GDM1 (cell line): Measurements from ENCODE around the gene ERBB3.
"Not testable (repeated sequence)": the region's sequence is repeated elsewhere in the genome, so short reads cannot be mapped to it uniquely, and the experiment has no call there.

ENCODE experiments used
- DNase-seq: peaks from one replicate; lab custom pipeline; 2025; lab: John Stamatoyannopoulos, UW

ERBB3 gene

DNA sequence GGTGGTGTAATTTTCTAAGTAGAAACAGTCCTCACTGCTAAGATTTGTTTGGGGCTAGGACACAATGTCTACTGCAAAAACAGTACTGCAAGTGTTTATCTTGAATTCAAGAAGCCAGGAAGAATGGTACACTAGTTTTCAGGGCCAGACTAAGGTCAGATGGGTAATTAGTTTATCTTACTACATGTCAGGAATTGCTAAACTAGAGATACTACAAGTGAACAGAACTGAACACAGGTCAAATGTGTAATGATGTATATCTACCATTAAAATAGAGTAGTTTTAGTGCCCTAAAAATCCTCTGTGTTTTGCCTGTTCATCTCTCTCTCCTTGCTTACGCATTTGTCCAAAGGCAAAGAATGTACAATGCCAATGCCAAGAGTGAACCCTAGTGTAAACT, 34.1 kb downstream of the ERBB3 start:
- no peak for DNase-seq

DNA sequence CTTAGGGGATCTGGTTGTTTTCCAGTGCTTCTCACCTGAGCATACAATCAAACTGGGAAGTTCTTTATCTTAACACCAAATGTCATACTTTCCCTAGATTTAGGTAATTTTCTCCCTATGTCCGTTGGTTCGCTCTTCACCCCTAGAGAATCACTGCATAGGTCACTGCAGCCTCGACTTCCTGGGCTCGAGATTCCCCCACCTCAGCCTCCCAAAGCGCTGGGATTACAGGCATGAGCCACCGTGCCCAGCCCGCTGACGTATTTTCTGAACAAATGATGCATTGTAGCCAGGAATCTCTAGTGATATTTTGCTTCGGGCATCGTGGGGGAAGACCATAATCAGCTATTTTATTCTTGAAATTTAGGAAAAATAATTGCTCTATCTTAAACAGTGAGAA, 35.4 kb downstream of the ERBB3 start:
- DNase-seq = no peak

DNA sequence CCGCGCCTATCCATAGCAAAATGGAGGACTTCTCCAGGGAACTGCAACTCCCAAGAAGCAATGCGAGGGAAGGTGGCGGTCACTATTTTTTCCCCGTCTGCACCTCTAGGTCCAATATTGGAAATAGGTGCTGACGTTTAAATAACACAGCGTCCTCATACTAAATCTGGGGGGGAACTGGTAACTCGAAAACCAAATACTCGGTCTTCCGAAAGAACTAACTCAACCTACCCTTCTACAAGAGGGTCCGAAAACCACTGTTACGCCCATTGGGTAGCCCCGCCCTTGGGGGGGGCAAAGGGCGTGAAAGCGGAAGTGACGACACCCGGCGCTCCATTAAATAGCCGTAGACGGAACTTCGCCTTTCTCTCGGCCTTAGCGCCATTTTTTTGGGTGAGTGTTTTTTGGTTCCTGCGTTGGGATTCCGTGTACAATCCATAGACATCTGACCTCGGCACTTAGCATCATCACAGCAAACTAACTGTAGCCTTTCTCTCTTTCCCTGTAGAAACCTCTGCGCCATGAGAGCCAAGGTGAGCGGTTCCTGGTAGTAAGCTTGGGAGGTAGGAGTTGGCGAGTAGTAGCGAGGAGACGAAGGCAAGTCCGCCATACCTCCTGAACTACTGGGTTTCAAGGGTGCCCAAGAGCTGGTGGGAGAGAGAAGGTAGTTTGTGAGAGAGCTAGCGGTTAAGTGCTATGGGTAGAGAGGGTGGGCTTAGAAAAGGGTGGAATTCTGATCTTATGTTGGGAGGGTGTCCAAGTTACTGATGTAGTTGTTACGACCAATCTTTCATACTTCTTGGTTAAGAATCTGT, 36.5 kb downstream of the ERBB3 start, which contains the start of gene RPL41:
TSS of gene RPL41 (plus strand) at position 367 of the 815 bp plus-strand sequence.
- peak; percentile 84 for DNase-seq

DNA sequence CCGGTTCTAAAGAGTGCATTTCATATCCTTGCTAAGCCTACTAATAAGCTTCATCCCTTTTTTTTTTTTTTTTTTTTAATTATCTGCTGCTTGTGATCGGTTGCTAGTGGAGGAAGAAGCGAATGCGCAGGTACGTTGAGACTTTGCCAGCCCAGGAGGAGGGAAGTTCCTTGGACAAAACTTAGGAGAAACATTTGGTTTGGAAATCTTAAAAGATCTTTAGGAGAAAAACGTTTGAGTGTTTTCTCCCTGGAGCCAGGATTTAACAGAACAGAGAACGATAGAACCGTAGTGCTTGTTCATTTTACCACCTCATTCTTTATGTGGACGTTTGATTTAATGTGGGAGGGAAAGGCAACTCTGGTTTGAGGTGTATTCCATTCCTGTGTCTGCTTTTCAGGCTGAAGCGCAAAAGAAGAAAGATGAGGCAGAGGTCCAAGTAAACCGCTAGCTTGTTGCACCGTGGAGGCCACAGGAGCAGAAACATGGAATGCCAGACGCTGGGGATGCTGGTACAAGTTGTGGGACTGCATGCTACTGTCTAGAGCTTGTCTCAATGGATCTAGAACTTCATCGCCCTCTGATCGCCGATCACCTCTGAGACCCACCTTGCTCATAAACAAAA, 37.2 kb downstream of the ERBB3 start:
- not testable (repeated sequence) for DNase-seq

DNA sequence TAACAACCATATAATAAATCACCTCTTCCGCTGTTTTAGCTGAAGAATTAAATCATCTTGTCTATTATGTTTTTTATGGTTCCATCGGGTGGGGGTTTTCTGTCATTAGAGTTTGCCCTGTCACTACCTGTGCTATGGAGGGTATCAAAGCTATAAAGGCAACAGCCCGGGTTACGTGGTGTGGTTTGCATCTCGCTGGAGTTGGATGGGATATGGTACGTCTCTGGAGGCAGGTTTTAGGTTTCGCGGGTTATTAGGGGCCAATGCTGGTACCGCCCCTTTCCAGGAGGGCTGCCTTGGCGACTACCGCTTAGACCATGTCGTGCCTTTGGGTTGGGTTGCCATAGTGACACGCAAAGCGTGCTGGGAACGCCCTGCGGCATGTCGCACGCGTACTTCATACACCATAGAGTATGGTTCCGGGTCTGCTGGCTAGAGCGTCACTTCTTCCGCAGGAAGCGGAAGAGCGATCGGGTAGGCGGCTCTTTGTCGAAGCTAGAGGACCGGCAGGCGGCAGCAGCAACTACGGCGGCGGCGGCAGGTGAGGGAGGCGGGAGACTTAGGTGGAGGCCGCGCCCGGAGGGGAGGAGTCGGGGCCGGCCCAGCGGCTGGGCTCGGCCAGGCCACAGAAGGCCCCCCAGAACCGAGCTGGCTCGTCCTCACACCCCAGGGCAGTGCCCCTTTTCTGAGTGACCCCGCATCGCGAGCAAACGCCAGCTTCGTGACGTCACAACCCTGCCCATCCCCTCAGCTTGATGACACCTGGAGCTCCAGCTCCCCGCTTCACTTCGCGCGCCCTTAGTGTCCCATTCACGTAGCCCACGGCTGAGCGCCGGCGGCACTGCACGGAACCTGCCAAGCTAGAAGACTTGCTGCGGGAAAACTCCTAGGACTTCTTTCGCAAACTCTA, 38.1 kb downstream of the ERBB3 start, which contains the start of gene ZC3H10:
TSS of gene ZC3H10 (plus strand) at position 489 of the 910 bp plus-strand sequence. CDS start 2,297 bp downstream, outside the sequence.
- DNase-seq = peak; percentile 99

DNA sequence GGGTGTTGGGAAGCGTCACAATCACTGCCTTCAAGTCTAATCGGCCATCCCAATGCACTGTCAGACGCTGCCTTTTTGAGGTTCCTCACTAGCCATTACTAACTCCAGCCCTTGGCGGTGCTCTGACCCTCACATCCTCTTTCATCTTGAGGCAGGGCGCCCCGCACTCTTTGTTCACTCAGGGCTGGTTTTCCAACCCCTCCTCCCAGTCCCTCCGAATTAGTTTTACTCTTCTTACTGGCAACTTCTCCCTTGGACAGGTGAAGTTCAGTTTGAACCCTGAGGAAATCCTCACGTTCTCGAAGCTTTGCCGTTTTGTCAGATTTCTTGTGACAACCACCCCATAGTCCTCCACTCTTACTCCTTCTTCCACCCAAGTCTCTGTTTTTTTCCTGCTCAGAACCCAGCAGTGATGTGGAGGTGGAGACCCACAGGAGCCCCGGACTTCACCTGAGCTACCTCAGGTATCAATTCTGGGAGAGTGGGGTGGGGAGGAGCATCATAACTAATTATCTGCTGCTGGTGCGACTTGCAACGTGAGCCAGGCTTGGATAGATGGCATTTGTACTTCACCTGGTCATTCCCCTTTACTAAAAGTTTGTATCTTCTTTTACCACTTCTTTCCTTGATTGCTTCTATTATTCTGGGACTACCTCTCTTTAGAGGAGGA, 38.9 kb downstream of the ERBB3 start:
- no peak for DNase-seq

DNA sequence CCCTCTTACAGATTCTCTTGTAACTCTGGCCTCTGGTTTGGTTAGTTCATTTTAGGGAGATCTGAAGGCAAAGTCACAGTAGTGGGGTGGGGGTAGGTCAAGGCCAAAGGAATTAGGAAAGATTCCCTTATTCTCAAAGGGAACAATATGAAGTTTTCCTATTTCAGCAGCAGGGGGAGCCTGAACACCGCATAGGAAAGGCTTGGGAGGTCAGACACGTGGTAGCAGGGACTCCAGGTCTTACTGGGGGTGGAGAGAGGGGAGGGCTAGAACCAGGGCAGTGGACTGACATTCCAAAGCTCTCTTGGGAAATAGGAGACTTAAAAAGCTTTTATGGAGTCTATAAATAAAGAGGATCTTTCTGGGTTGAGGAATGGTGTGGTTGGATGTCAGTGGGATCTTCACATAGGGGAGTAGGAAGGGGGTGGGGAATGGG, 39.4 kb downstream of the ERBB3 start:
- peak; percentile 72 for DNase-seq

DNA sequence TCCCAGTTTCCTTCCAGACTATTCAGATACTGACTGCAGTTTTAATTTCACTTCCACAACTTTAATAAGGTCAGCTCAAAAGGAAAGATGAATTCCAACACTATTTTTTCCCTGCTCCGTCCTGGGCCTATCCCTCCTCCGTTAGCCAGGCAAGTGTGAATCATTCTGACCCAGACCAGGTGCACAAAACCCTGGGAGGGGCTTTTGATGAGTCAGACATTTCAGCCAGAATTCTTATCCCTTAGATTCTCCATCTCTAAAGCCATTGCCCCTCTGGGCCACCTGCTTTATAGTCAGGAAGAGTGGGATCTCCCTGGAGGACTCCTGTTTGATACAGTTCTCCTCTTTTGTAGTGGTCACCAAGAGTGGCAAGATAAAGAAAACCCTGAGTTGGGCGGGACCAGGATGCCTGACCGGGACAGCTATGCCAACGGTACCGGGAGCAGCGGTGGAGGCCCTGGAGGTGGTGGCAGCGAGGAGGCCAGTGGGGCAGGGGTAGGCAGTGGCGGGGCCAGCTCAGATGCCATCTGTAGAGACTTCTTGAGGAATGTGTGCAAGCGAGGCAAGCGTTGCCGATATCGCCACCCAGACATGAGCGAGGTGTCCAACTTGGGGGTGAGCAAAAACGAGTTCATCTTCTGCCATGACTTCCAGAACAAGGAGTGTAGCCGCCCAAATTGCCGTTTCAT, 40.3 kb downstream of the ERBB3 start:
- no peak for DNase-seq

DNA sequence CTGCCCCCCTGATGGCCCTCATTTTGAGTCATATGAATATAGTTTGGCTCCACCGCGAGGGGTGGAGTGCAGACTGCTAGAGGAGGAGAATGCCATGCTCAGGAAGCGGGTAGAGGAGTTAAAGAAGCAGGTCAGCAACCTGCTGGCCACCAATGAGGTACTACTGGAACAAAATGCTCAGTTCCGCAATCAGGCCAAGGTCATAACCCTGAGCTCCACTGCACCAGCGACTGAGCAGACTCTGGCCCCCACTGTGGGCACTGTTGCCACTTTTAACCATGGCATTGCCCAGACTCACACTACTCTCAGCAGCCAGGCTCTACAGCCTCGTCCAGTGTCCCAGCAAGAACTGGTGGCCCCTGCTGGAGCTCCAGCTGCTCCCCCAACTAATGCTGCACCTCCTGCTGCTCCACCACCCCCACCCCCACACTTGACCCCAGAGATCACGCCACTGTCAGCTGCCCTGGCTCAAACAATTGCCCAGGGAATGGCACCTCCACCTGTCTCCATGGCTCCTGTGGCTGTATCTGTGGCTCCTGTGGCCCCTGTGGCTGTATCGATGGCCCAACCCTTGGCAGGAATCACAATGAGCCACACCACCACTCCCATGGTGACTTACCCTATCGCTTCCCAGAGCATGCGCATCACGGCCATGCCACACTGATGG, 41.4 kb downstream of the ERBB3 start:
- DNase-seq = no peak

DNA sequence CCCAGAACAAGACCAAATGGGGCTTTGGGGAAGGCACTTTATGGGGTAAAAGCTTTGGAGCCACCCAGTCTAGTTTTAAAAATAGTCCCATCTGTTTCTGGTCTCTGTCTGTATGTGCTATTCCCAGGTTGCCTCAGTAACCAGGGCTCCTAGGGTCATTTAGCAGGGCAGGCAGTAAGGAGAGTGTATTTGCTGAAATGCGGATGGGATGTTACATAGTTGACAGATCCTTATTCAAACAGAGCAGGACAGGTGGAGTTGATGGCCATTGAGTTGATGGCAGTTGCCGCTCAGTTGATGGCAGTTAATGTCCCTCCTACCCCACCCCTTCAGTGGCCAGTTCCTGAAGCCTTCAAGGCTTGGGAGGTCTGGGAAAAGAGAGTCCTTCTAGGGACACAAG, 42.7 kb downstream of the ERBB3 start:
- no peak for DNase-seq

DNA sequence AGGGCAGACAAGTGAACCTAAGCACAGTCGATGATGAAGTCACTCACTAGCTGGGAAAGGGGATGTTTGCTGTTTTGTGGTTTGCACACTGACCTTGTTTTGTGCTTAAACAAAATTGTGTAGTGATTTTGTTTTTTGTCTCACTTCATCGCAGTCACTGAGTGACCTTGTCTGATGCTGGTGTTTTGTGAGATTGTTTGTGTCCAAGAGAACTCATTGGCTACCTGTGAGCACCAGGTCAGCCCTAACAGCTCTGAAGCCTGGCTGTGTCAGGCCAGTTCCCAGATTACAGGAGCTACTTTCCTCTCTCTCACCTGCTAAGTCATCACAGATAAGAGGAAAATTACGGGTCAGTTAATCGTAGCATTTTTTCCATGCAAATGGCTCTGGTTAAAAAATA, 44.2 kb downstream of the ERBB3 start:
- no peak for DNase-seq

DNA sequence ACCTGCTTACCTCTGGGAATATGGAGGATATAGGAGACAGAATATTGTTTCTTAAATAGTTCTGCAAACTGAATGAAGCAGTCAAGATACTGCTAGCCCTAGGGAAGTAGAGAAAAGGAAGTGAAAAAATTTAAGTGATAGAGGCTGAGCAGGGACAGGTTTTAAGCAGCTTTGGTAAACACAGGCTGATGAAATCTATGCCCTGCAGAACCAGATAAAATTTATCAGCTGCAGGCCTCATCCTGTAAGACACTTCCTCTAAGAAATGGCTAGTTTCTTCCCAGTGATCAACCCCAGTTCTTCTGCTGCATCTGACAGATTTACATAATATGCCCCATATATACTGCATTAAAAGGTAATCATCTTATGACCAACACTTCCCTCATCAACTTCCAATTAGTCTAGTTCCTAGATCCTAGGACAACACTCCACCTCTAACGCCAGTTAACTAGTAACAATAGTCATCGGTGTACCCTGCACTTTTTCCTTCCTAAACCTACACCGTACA, 46.8 kb downstream of the ERBB3 start:
- peak; percentile 47 for DNase-seq

DNA sequence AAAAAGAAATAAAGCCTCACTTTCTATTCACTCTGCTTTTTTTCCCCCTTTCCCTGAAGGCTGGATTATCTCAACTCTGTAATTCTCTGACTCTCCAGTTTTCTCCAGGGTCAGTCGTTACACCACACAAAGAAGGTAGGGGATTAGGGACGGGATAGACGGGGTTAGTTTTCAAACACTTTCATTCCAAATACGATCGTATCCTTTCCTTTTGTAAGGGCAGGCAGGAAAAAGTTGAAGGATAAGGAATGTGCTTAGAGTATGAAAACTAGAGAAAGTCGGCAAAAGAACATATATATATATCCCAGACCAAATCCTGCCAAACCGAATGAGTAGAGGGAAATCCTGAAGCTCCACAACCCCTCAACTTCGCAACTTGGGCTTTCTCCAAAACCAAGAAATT, 47.5 kb downstream of the ERBB3 start:
- no peak for DNase-seq

DNA sequence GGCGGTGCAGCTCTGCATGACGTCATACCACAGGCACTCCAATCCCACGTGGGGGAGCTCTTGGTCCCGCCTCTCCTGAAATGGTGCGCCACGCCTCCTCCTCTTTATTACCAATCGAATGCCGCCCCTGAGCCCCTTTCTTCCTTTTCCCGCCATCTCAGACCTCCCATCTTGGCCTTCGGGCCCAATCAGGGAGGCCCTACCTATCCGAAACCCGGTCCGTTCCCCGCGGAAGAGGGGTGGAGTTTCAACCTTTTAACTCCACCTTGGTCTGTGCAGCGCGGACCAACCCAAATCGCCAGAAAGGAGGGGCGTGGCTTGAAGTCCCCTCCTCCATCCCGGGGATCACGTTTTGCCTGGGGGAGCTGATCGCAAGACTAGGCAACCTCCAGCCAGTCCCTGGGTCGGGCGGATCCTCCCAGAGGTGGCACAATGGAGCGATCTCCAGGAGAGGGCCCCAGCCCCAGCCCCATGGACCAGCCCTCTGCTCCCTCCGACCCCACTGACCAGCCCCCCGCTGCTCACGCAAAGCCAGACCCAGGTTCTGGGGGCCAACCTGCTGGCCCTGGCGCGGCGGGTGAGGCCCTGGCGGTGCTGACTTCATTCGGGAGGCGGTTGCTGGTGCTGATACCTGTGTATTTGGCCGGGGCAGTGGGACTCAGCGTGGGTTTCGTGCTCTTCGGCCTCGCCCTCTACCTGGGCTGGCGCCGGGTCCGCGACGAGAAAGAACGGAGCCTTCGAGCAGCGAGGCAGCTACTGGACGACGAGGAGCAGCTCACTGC, 48.1 kb downstream of the ERBB3 start, which contains the start of gene ESYT1:
TSS of gene ESYT1 (plus strand) at position 380 of the 782 bp plus-strand sequence. CDS start at position 433, 53 bp downstream.
- peak; percentile 99 for DNase-seq

DNA sequence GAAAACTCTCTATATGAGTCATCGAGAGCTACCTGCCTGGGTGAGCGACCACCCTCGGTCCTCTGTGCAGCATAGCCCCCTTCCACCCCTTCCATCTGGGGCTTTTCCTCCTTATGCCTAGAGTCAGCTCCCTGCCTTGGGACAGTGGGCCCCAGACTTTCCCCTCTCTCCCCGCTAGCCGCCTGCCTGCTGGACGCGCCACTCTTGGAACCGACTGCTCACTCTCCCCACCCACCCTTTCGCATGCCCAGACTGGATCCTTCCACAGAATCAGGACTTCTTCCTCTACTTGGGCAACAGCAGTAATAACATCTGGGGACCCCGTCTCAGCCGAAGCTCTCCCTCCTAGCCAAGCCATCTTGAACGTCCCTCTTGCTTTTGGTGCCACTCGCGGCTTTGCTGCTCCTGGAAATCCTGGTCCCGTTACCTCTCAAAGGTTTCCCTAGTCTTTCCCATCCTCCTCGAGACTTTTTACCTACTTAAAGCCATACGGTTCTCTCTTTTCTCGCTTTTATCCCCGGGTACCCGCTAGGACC, 48.8 kb downstream of the ERBB3 start:
- DNase-seq = no peak

DNA sequence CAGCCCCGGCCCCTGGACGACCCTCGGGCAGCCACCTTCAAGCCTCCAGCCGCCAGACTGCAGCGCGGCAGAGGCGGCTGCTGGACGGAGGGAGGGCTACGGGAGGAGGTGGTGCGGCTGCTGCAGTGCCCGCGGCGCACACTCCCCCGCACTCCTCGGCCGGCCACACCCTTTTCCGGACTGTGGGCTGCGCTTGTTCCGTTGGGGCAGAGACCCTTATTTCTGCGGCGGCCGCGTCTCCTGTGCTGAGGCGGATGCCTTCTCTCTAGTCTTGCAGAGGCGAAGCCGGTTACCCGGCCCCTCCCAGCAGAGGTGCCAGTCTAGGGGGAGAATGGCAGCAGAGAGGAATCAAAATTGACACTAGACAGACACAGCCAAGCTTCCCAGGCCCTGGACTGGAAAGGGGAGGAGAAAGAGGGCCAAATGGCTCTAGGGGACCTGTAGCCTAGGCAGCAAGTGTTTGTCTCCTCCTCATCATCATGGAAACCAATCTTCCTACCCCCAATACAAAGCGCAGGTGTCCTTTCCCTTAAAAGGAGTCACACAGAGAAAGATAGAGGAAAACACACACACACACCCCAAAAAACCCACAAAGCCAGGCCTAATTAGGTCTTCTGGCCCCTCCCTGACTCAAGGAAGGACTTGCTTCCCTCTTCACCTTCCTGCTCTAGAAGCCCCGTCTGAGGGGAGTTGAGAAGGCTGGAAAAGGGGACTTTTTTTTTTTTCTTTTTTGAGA, 49.4 kb downstream of the ERBB3 start:
- DNase-seq = peak; percentile 82

DNA sequence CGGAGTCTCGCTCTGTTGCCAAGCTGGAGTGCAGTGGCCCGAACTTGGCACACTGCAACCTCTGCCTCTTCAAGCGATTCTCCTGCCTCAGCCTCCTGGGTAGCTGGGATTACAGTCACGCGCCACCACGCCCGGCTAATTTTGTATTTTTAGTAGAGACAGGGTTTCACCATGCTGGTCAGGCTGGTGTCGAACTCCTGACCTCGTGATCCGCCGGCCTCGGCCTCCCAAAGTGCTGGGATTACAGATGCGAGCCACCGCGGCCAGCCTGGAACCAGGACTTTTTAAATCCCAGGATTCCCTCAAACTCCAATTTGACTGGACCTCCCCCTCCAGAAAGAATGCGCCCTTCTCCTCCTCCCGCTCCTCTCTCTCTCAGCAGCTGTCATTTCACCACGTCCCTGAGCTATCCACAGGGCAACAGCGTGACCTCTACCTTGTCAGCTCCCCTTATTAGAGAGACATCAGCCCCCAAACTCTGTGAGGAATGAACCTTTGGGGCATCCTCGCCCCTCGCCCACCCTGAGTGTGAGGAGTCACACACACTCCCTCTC, 50.1 kb downstream of the ERBB3 start:
- DNase-seq = no peak

DNA sequence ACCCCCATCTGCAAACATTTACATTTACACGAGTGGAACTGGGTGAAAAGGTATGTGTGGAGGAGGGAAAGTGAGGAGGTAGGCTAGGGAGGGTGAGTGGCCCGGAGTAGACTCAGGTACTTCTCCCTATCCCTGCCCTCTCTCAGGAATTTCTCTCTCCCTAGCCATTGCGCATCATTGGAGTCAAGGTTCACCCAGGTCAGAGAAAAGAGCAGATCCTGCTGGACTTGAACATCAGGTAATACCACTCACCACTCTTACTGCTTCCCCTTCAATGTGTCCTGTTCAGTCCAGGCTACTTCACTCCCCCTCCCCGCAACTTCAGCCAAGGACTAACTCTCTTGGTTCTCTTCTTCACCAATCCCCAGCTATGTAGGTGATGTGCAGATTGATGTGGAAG, 50.9 kb downstream of the ERBB3 start:
- no peak for DNase-seq
